ENCODE results near the gene PGF. TPM values are rescaled to one million over a fixed set of nuclear protein-coding genes. Genes with fewer than 3 reads are reported as not detected.
"Not testable (repeated sequence)": the region's sequence is repeated elsewhere in the genome, so short reads cannot be mapped to it uniquely, and the experiment has no call there.

The PGF gene
- total RNA-seq: 2.9 TPM
- long read RNA-seq, transcript PGF-203 (6 exons, 1,699 nt): major isoform, 18 of 32 reads
- long read RNA-seq, transcript PGF-206 (7 exons, 1,927 nt): minor isoform, 8 of 32 reads
- long read RNA-seq, partial matches to known transcripts: 1 of 32 reads
- long read RNA-seq, other reads (novel, unspliced or antisense): 5 of 32 reads

GRCh38 chr14:74955229-74956026 is at the start of gene PGF:
TSS of gene PGF (minus strand) at chr14:74955597. CDS start at chr14:74955242, 355 bp downstream.
- no peak for DNase-seq (ENCODE audit: low spot score)

- no peak for DNase-seq (ENCODE audit: low spot score)
Measured at GRCh38 chr14:75003250-75004027, 48.0 kb upstream of the PGF start.

GRCh38 chr14:75002392-75003249 is 47.2 kb upstream of the PGF start, which contains the start of gene EIF2B2:
TSS of gene EIF2B2 (plus strand) at chr14:75002921. CDS start at chr14:75002991, 70 bp downstream.
- DNase-seq (ENCODE audit: low spot score): peak; percentile 99

- no peak for DNase-seq (ENCODE audit: low spot score)
Measured at GRCh38 chr14:75001899-75002298, 46.5 kb upstream of the PGF start.

- no peak for DNase-seq (ENCODE audit: low spot score)
Measured at GRCh38 chr14:75001261-75001660, 45.9 kb upstream of the PGF start.

GRCh38 chr14:74995781-74996180 is 40.4 kb upstream of the PGF start:
- not testable (repeated sequence) for DNase-seq (ENCODE audit: low spot score)

- not testable (repeated sequence) for DNase-seq (ENCODE audit: low spot score)
Measured at GRCh38 chr14:74994182-74994581, 38.8 kb upstream of the PGF start.

GRCh38 chr14:74988993-74989392 is 33.6 kb upstream of the PGF start:
- DNase-seq (ENCODE audit: low spot score): no peak

GRCh38 chr14:74988131-74988530 is 32.7 kb upstream of the PGF start:
- DNase-seq (ENCODE audit: low spot score): no peak

GRCh38 chr14:74985806-74986205 is 30.4 kb upstream of the PGF start:
- no peak for DNase-seq (ENCODE audit: low spot score)

GRCh38 chr14:74985028-74985310 is 29.6 kb upstream of the PGF start:
- DNase-seq (ENCODE audit: low spot score): no peak

- DNase-seq (ENCODE audit: low spot score): no peak
Measured at GRCh38 chr14:74984236-74985027, 29.0 kb upstream of the PGF start.

GRCh38 chr14:74983343-74983742 is 27.9 kb upstream of the PGF start:
- DNase-seq (ENCODE audit: low spot score): no peak

- no peak for DNase-seq (ENCODE audit: low spot score)
Measured at GRCh38 chr14:74982661-74983060, 27.3 kb upstream of the PGF start.

- no peak for DNase-seq (ENCODE audit: low spot score)
Measured at GRCh38 chr14:74981833-74982232, 26.4 kb upstream of the PGF start.

- DNase-seq (ENCODE audit: low spot score): no peak
Measured at GRCh38 chr14:74981462-74981782, 26.0 kb upstream of the PGF start.

GRCh38 chr14:74980731-74981461 is 25.5 kb upstream of the PGF start:
- no peak for DNase-seq (ENCODE audit: low spot score)

- DNase-seq (ENCODE audit: low spot score): no peak
Measured at GRCh38 chr14:74980398-74980730, 25.0 kb upstream of the PGF start.

- peak; percentile 85 for DNase-seq (ENCODE audit: low spot score)
Measured at GRCh38 chr14:74979442-74980397, 24.3 kb upstream of the PGF start.
